RPMI8226 (cell line): ENCODE data around the gene KRTAP5-7.
"Not testable (repeated sequence)": the region's sequence is repeated elsewhere in the genome, so short reads cannot be mapped to it uniquely, and the experiment has no call there.

Experiments
- DNase-seq: peaks from one replicate; pipeline ENCODE4 v3.0.0-alpha.2; 2015

Gene KRTAP5-7

DNA sequence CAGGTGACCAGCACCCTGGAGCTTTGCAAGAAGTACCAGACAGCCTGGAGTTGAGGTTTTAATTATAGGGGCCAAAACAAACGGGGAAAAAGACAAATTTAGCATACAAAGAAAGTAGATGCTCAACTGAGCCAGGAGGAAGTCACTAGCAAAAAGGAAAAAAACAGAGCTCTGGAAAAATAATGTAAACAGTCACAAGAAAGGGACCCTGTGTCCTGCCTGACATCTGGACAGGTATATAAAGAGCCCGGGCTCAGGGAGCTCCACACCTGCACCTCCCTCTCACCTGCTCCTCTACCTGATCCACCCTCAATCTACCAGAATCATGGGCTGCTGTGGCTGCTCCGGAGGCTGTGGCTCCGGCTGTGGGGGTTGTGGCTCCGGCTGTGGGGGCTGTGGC lies 38.2 kb downstream of the KRTAP5-7 start, which contains the start of gene KRTAP5-10:
Gene KRTAP5-10, plus strand, starts transcription at position 301 of the 400 bp plus-strand sequence. Its CDS starts 25 bp downstream, at position 326.
- no peak for DNase-seq

GRCh38 chr11:71566081-71566620 lies 39.1 kb downstream of the KRTAP5-7 start:
- DNase-seq, result no peak

- DNase-seq, result not testable (repeated sequence)
Observed at GRCh38 chr11:71566626-71567599, 39.8 kb downstream of the KRTAP5-7 start.

- DNase-seq, result not testable (repeated sequence)
Observed at GRCh38 chr11:71567633-71568032, 40.6 kb downstream of the KRTAP5-7 start.

GRCh38 chr11:71568704-71569349 lies 41.8 kb downstream of the KRTAP5-7 start:
- no peak for DNase-seq

DNA sequence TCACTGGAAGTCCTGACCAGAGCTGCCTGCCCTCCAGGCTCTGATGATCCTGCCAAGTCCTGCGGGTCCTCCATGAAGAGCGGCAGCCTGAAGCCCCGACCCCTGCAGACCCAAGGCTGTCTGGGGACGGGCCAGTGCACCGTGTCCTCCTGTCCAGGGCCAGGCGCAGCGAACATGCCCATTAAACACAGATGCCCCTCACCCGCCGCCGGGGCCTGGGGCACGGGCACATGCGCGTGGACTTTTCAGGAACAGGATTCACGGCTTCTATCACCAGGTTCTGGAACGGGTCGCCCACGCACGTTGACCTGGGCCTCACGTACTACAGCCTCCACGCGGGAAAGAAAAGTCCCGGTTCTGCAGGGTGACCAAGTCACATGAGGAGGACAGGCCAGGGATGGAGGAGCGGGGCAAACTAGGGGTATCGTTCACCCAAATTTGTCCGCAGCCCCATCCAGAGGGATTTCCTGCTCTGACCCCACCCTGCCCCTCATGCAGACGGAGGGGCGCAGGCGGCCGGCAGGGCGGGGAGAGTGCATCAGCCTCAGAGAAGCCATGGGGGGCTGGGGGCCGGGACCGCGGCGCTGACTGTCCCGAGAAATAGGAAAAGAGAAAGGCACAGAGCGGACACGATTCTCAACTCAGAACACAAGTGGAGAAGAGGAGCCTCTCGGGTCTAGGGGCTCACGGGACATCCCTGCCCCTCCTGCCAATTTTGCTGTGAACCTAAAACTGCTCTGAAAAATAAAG lies 44.2 kb downstream of the KRTAP5-7 start:
- not testable (repeated sequence) for DNase-seq

DNA sequence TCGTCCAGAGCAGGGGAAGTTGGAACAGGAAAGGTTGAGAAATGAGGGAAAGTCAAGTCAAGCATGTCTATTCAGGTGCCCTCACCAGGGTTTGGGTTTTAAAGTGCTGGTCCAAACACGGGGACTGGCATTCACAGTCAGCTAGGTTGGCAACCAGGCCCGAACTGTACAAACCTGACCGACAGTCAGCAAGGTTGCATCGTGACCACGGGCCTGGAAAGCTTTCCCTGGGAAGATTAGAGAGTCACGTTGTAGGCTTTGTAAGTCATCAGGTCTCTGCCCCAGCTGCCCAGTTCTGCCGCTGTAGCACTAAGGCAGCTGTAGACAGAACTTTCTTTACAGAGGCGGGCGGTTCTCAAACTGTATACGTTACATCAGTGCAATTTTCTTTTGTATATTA lies 45.7 kb downstream of the KRTAP5-7 start:
- no peak for DNase-seq

- DNase-seq, result no peak
Observed at GRCh38 chr11:71574418-71574817, 47.4 kb downstream of the KRTAP5-7 start.

DNA sequence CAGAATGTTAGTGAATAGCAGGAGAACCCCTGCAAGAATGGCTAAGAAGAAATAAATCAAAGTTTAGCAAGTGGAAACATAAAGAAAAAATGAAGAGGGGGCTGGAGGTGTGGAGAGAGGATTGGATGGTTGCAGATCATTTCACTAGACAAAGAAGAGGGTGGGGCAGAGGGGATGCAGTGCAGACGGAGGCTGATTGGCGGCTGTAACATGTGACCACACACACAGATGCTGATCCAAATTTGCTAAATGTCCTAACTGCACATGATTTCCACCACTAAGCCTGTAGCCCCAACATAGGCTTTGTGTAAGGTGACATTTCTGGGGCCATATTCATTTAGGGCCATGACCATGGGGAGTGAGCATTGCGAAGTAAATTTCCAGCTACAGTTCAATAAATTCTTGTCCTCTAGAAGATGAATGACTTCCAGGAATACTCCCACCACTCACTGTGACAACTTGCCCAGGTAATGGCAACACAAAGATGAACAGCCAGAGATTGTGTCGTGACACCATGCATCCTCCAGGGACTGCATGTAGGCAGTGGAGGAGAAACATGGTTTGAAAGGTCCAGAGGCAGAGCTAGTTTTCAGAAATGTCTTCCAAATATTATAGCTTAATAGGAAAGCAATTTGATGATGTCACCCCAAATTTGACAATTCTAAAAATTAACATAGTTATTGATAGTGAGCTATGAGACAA lies 48.8 kb downstream of the KRTAP5-7 start:
- no peak for DNase-seq

GRCh38 chr11:71576688-71577465 lies 49.8 kb downstream of the KRTAP5-7 start:
- not testable (repeated sequence) for DNase-seq

DNA sequence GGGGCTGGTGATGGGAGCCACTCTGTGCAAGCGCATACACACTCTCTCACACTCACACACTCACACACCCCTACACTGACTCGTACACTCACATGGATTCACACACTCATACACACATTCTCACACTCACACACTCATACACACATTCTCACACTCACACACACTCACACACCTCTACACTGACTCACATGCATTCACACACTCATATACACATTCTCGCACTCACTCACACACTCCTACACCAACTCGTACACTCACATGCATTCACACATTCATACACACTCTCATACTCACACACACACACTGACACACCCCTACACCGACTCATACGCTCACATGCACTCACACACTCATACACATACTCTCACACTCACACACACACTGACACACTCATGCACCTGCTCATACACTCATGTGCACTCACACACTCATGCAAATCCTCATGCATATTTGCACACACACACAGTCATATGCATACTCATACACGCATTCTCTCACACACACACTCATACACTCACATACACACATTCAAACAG lies 50.5 kb downstream of the KRTAP5-7 start:
- no peak for DNase-seq
